Chondrocyte (in vitro differentiated cells): ENCODE measurements around the gene OR6C6. TPM values are rescaled to one million over a fixed set of nuclear protein-coding genes. Genes with fewer than 3 reads are reported as not detected.
"Not testable (repeated sequence)": the region's sequence is repeated elsewhere in the genome, so short reads cannot be mapped to it uniquely, and the experiment has no call there.

Source experiments
- DNase-seq: peaks from one replicate; pipeline ENCODE4 v3.0.0; 2021; ENCODE audit warnings: mixed read lengths, low spot score
- H3K27ac Mint-ChIP-seq: one replicate; pipeline ENCODE4 v1.8.0; 2021; ENCODE audit warnings: mild to moderate bottlenecking, moderate library complexity, mixed read lengths; ENCODE audit not compliant: unreplicated experiment
- H3K27me3 Mint-ChIP-seq: 2 replicates; pipeline ENCODE4 v1.8.0; 2021; ENCODE audit warnings: low read depth, mixed read lengths
- H3K36me3 Mint-ChIP-seq: 2 replicates; pipeline ENCODE4 v1.8.0; 2021; ENCODE audit warnings: low read depth, mixed read lengths
- H3K4me1 Mint-ChIP-seq: 2 replicates; pipeline ENCODE4 v1.8.0; 2021; ENCODE audit warnings: low read depth, mild to moderate bottlenecking, mixed read lengths
- H3K4me3 Mint-ChIP-seq: one replicate; pipeline ENCODE4 v1.8.0; 2021; ENCODE audit warnings: mild to moderate bottlenecking, moderate library complexity, mixed read lengths; ENCODE audit not compliant: unreplicated experiment
- H3K9me3 Mint-ChIP-seq: 2 replicates; pipeline ENCODE4 v1.8.0; 2021; ENCODE audit warnings: low read depth, mixed read lengths
- CTCF ChIP-seq: fragments of 200-600 bp; sonication (generic); IDR thresholded peaks from 2 replicates; pipeline ENCODE4 v1.5.0; 2021; ENCODE audit warnings: antibody characterized with exemption, mild to moderate bottlenecking, moderate library complexity
- long read RNA-seq: library from polyadenylated mRNA; stranded (forward); transcript quantifications from one replicate; pipeline ENCODE4 v2.0.0, GENCODE V29; 2021
- total RNA-seq: library from RNA; stranded (reverse); gene quantifications from 3 replicates; pipeline ENCODE4 v1.2.1, GENCODE V29; 2021

OR6C6 gene
- not detected in 3 replicates for total RNA-seq
- long read RNA-seq, result 0 reads

GRCh38 chr12:55296469-55296868 lies at the start of gene OR6C6:
Gene OR6C6, minus strand, starts transcription at chr12:55296569. Its CDS starts 1,337 bp downstream, at chr12:55295232.
- Mint-ChIP-seq H3K4me3 (no peak within 1 kb of the TSS), H3K9me3 (no peaks in the 10 kb centered on the region), H3K4me1 (no peaks in the 10 kb centered on the region), H3K36me3 (no peaks in the 10 kb centered on the region), H3K27ac (no peak within 1 kb of the TSS), H3K27me3 (peaks cover 12% of the 10 kb centered on the region)
- DNase-seq, result no peak
- TF ChIP-seq CTCF, result no peak

- H3K36me3 Mint-ChIP-seq, result no peaks in the 10 kb centered on the region
- H3K4me3 Mint-ChIP-seq, result no peak overlapping the region
- no peak for DNase-seq
- no peaks in the 10 kb centered on the region for H3K9me3 Mint-ChIP-seq
- peaks cover 12% of the 10 kb centered on the region for H3K27me3 Mint-ChIP-seq
- no peaks in the 10 kb centered on the region for H3K4me1 Mint-ChIP-seq
- H3K27ac Mint-ChIP-seq, result no peak overlapping the region
- no peak for TF ChIP-seq CTCF
Observed at GRCh38 chr12:55336002-55336401, 39.6 kb upstream of the OR6C6 start.

- Mint-ChIP-seq H3K4me1 (no peaks in the 10 kb centered on the region), H3K4me3 (no peak within 1 kb of the TSS), H3K36me3 (no peaks in the 10 kb centered on the region), H3K27ac (no peak within 1 kb of the TSS), H3K27me3 (peaks cover 9% of the 10 kb centered on the region), H3K9me3 (no peaks in the 10 kb centered on the region)
- no peak for DNase-seq
- no peak for TF ChIP-seq CTCF
Observed at GRCh38 chr12:55330446-55330845, 34.1 kb upstream of the OR6C6 start, which contains the start of gene OR6C3. Gene OR6C3, plus strand, starts transcription at chr12:55330746. Its CDS starts 955 bp downstream, at chr12:55331701.

- H3K4me3 Mint-ChIP-seq, H3K4me1 Mint-ChIP-seq, H3K9me3 Mint-ChIP-seq, DNase-seq, H3K27me3 Mint-ChIP-seq, H3K36me3 Mint-ChIP-seq, H3K27ac Mint-ChIP-seq: not testable (repeated sequence)
Observed at GRCh38 chr12:55325801-55326200, 29.4 kb upstream of the OR6C6 start.

- TF ChIP-seq CTCF, result no peak
- H3K36me3 Mint-ChIP-seq, result no peaks in the 10 kb centered on the region
- DNase-seq, result no peak
- no peak overlapping the region for H3K4me3 Mint-ChIP-seq
- H3K27me3 Mint-ChIP-seq, result no peaks in the 10 kb centered on the region
- H3K9me3 Mint-ChIP-seq, result no peaks in the 10 kb centered on the region
- no peak overlapping the region for H3K27ac Mint-ChIP-seq
- H3K4me1 Mint-ChIP-seq, result no peaks in the 10 kb centered on the region
Observed at GRCh38 chr12:55320201-55320600, 23.8 kb upstream of the OR6C6 start.

GRCh38 chr12:55314043-55314442 lies 17.7 kb upstream of the OR6C6 start, which contains the start of gene OR6C1:
Gene OR6C1, plus strand, starts transcription at chr12:55314343. Its CDS starts 6,257 bp downstream, at chr12:55320600.
- Mint-ChIP-seq H3K36me3 (no peaks in the 10 kb centered on the region), H3K4me3 (no peak within 1 kb of the TSS), H3K27ac (no peak within 1 kb of the TSS), H3K27me3 (peaks cover 15% of the 10 kb centered on the region), H3K4me1 (no peaks in the 10 kb centered on the region), H3K9me3 (no peaks in the 10 kb centered on the region)
- no peak for TF ChIP-seq CTCF
- DNase-seq, result no peak
